Endothelial cell of umbilical vein (primary cell): ENCODE data around the gene RECQL5. TPM values are rescaled to one million over a fixed set of nuclear protein-coding genes. Genes with fewer than 3 reads are reported as not detected.

Experiments used
- BruUV-seq: library from RNA; stranded (reverse); fragments of 400-500 nt; replicated peaks from 2 replicates; lab custom pipeline; 2021; lab: Mats Ljungman, UMichigan
- CTCF ChIA-PET: fragments of 300-600, 350-600 bp; sonication (Branson Sonifier 250); formaldehyde crosslinking; loops from one replicate; lab custom pipeline; 2021; ENCODE audit warnings: antibody characterized with exemption, inconsistent platforms; lab: Charles Lee
- POLR2A ChIA-PET: fragments of 300-600, 350-600 bp; sonication (Branson Sonifier 250); formaldehyde crosslinking; loops from one replicate; lab custom pipeline; 2021; ENCODE audit warnings: antibody characterized with exemption, inconsistent platforms; lab: Charles Lee
- DNase-seq: peaks from one replicate; pipeline ENCODE4 v3.0.0-alpha.2; 2011; ENCODE audit warnings: low read depth, low spot score
- FAIRE-seq: peaks from 2 replicates; lab custom pipeline; 2011; peaks lifted over from hg19 to GRCh38; lab: Jason Lieb, UNC
- H2AFZ ChIP-seq: 2 replicates; pipeline ENCODE4 v1.6.0; 2012; ENCODE audit warnings: low read depth, low read length, control low read depth, inconsistent platforms
- H3K27ac ChIP-seq: 2 replicates; pipeline ENCODE4 v1.5.1; 2011; ENCODE audit warnings: low read depth, mild to moderate bottlenecking, control low read depth, low read length, moderate library complexity; ENCODE audit not compliant: insufficient read depth
- H3K27me3 ChIP-seq, 2 experiments: 2 replicates each; pipeline versions ENCODE4 v1.6.0 to v1.6.1; 2011; ENCODE audit warnings: low read length in 2 of 2, mixed read lengths in 1 of 2; ENCODE audit not compliant: control insufficient read depth in 2 of 2, insufficient read depth in 2 of 2
- H3K36me3 ChIP-seq, 2 experiments: 2 replicates in 1 of 2; 3 replicates in 1 of 2; pipeline ENCODE4 v1.5.1; 2011; ENCODE audit warnings: low read length in 2 of 2, mild to moderate bottlenecking in 1 of 2, moderate library complexity in 1 of 2; ENCODE audit not compliant: control insufficient read depth in 2 of 2, insufficient read depth in 2 of 2; ENCODE audit errors: extremely low read depth in 1 of 2
- H3K4me1 ChIP-seq: 3 replicates; pipeline ENCODE4 v1.5.1; 2011; ENCODE audit warnings: mild to moderate bottlenecking, low read length; ENCODE audit not compliant: control insufficient read depth, insufficient read depth; ENCODE audit errors: extremely low read depth
- H3K4me2 ChIP-seq: 2 replicates; pipeline ENCODE4 v1.6.1; 2011; ENCODE audit warnings: low read length, control low read depth, mixed read lengths; ENCODE audit not compliant: insufficient read depth
- H3K4me3 ChIP-seq, 3 experiments: fragments of 200-600 bp in 1 of 3; sonication (generic), shearing (Covaris generic) in 1 of 3; replicated peaks in 1 of 3; 2 replicates each; pipeline ENCODE4 v1.5.1; 2011 to 2016; ENCODE audit warnings: control low read depth in 3 of 3, low read length in 3 of 3, mild to moderate bottlenecking in 2 of 3, inconsistent platforms in 1 of 3, low read depth in 1 of 3, moderate library complexity in 1 of 3; ENCODE audit not compliant: insufficient read depth in 1 of 3
- H3K79me2 ChIP-seq: 2 replicates; pipeline ENCODE4 v1.6.0; 2012; ENCODE audit warnings: low read length, inconsistent platforms; ENCODE audit not compliant: control insufficient read depth, insufficient read depth
- H3K9ac ChIP-seq: replicated peaks from 2 replicates; pipeline ENCODE3; 2011; ENCODE audit warnings: low read length, control low read depth; ENCODE audit not compliant: insufficient read depth; ENCODE audit errors: extremely low read depth
- H3K9me1 ChIP-seq: replicated peaks from 3 replicates; pipeline ENCODE4 v1.6.0; 2011; ENCODE audit warnings: mild to moderate bottlenecking, low read length; ENCODE audit not compliant: control insufficient read depth, insufficient read depth; ENCODE audit errors: extremely low read depth
- H3K9me3 ChIP-seq: replicated peaks from 2 replicates; pipeline ENCODE4 v1.5.1; 2012; ENCODE audit warnings: low read length, inconsistent platforms; ENCODE audit not compliant: control insufficient read depth, insufficient read depth
- H4K20me1 ChIP-seq: replicated peaks from 2 replicates; pipeline ENCODE3; 2011; ENCODE audit warnings: mild to moderate bottlenecking, low read length; ENCODE audit not compliant: control insufficient read depth, insufficient read depth; ENCODE audit errors: extremely low read depth
- EZH2 ChIP-seq: IDR thresholded peaks from 2 replicates; pipeline ENCODE4 v1.6.1; 2012; ENCODE audit warnings: borderline replicate concordance, low read depth, mild to moderate bottlenecking, moderate library complexity, low read length, inconsistent platforms; ENCODE audit not compliant: severe bottlenecking
- FOS ChIP-seq: IDR thresholded peaks from 2 replicates; pipeline ENCODE4 v1.6.1; 2011; ENCODE audit warnings: mild to moderate bottlenecking, low read length, moderate library complexity, borderline replicate concordance; ENCODE audit not compliant: insufficient read depth
- GATA2 ChIP-seq: IDR thresholded peaks from 2 replicates; pipeline ENCODE4 v1.7.0; 2011; ENCODE audit warnings: low read depth, mild to moderate bottlenecking, moderate library complexity, mixed read lengths, low read length; ENCODE audit not compliant: insufficient read length, insufficient read depth
- JUN ChIP-seq: IDR thresholded peaks from 2 replicates; pipeline ENCODE4 v1.6.1; 2011; ENCODE audit warnings: borderline replicate concordance, low read depth; ENCODE audit not compliant: insufficient read length, insufficient read depth
- MYC ChIP-seq: IDR thresholded peaks from one replicate; pipeline ENCODE4 v1.6.1; 2011; ENCODE audit warnings: mild to moderate bottlenecking, low read depth, low read length
- POLR2A ChIP-seq: IDR thresholded peaks from 2 replicates; pipeline ENCODE4 v1.6.1; 2012; ENCODE audit warnings: low read depth, mild to moderate bottlenecking, control low read depth, low read length
- POLR2AphosphoS5 ChIP-seq: IDR thresholded peaks from 2 replicates; pipeline ENCODE4 v1.6.1; 2012; ENCODE audit warnings: low read depth, mild to moderate bottlenecking, control low read depth, low read length, moderate library complexity; ENCODE audit not compliant: insufficient read depth
- dilution Hi-C: fragments of 300-500 bp; cut with MboI; formaldehyde crosslinking; loops from one replicate; pipeline ENCODE4 v1.15.0; 2019; ENCODE audit warnings: low sequenced_read_pairs; ENCODE audit not compliant: extremely low pct_ligation_motif_present
- intact Hi-C: fragments of 100-400 bp; cut with micrococcal nuclease; formaldehyde crosslinking; loops from one replicate; pipeline ENCODE4 v1.10.0; 2022
- polyA plus RNA-seq, 4 experiments: library from polyadenylated mRNA; depleted of rRNA in 3 of 4; stranded (reverse) in 3 of 4; unstranded in 1 of 4; fragments of >200 nt; gene quantifications; 2 replicates each; pipeline versions ENCODE4 v1.2.1 to v1.2.3, GENCODE V29; 2011 to 2012; ENCODE audit warnings: missing spikeins in 1 of 4
- total RNA-seq: library from RNA; stranded (reverse); gene quantifications from 2 replicates; pipeline ENCODE4 v1.2.3, GENCODE V29; 2021
- TF ChIP-seq, protein P1 (sequence below), 2 donors: IDR thresholded peaks; 1 replicate in 1 of 2; 2 replicates in 1 of 2; pipeline ENCODE4 v1.5.1; 2011; ENCODE audit warnings: low read length in 2 of 2, mild to moderate bottlenecking in 2 of 2, moderate library complexity in 2 of 2, control low read depth in 1 of 2, inconsistent platforms in 1 of 2, low read depth in 1 of 2; ENCODE audit not compliant: insufficient read depth in 1 of 2; ENCODE audit errors: extremely low read depth in 1 of 2
- TF ChIP-seq, protein P2 (sequence below): IDR thresholded peaks from 2 replicates; pipeline ENCODE4 v1.6.1; 2011; ENCODE audit not compliant: insufficient read depth, insufficient read length

The RECQL5 gene
- total and polyA plus RNA-seq, 2 donors (not counting 3 experiments of a cell fraction or from before 2014, with no cell fraction given): 21.3 to 30.7 TPM

DNA sequence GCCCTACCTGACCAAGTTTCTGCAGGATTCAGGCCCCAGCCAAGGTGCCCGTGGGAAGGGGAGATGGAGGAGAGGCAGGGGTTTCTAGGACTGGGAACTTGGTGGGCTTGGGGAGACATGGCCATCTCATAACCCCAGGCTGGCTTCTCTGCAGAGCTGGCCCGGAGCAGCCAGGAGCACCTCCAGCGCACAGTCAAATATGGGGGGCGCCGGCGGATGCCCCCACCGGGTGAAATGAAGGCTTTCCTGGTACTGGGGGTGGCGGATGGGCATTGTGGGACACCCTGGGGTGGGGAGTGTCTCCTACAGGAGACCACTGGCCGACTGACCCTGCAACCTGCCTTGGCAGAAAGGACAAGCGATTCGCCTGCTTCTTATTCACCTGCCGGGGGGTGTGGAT lies 42.9 kb downstream of the RECQL5 start:
- H3K27ac ChIP-seq: no peak overlapping the region
- no peaks in the 10 kb centered on the region for H3K36me3 ChIP-seq
- no TSS peak for BruUV-seq
- no peaks in the 10 kb centered on the region for H3K27me3 ChIP-seq
- no peak overlapping the region for H3K4me2 ChIP-seq
- no peaks in the 10 kb centered on the region for H3K79me2 ChIP-seq
- H3K9me3 ChIP-seq: no peaks in the 10 kb centered on the region
- no peaks in the 10 kb centered on the region for H3K9me1 ChIP-seq
- H3K4me1 ChIP-seq: no peaks in the 10 kb centered on the region
- TF ChIP-seq FOS (no peak), POLR2AphosphoS5 (no peak), POLR2A (no peak), MYC (no peak), GATA2 (no peak), EZH2 (no peak), JUN (no peak)
- TF ChIP-seq, protein P1, sequence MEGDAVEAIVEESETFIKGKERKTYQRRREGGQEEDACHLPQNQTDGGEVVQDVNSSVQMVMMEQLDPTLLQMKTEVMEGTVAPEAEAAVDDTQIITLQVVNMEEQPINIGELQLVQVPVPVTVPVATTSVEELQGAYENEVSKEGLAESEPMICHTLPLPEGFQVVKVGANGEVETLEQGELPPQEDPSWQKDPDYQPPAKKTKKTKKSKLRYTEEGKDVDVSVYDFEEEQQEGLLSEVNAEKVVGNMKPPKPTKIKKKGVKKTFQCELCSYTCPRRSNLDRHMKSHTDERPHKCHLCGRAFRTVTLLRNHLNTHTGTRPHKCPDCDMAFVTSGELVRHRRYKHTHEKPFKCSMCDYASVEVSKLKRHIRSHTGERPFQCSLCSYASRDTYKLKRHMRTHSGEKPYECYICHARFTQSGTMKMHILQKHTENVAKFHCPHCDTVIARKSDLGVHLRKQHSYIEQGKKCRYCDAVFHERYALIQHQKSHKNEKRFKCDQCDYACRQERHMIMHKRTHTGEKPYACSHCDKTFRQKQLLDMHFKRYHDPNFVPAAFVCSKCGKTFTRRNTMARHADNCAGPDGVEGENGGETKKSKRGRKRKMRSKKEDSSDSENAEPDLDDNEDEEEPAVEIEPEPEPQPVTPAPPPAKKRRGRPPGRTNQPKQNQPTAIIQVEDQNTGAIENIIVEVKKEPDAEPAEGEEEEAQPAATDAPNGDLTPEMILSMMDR (IDR thresholded peaks at IDR 0.05; ENCODE audit: extremely low read depth in 1 of 2, insufficient read depth in 1 of 2, low read depth in 1 of 2, low read length in 2 of 2): no peak
- TF ChIP-seq, protein P2, sequence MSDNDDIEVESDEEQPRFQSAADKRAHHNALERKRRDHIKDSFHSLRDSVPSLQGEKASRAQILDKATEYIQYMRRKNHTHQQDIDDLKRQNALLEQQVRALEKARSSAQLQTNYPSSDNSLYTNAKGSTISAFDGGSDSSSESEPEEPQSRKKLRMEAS: no peak
- H3K4me3 ChIP-seq: no peak overlapping the region
- DNase-seq: no peak
- ChIA-PET CTCF (interaction anchor here (0.9 to 16.3 kb wide), 8 partner anchors 9 to 130 kb away, joined by 3 to 625 read pairs (median 5); partner anchors contain the start of gene SMIM5), POLR2A (no interaction called here)
- dilution Hi-C loops (no loop called here), intact Hi-C loops (no loop called here)
- no peaks in the 10 kb centered on the region for H4K20me1 ChIP-seq
- no peak for FAIRE-seq
- H2AFZ ChIP-seq: no peak overlapping the region
- H3K9ac ChIP-seq: no peak overlapping the region
